HG02938 (cell line): ENCODE measurements around the gene MRFAP1L1.
A peak's percentile ranks its signal among the peaks of the same experiment; 100 is the strongest.

Experiments used
- ATAC-seq: cut with Tn5 transposase; IDR thresholded peaks from one replicate; pipeline ENCODE4 v1.9.1; 2021; ENCODE audit warnings: mild to moderate bottlenecking, moderate library complexity; ENCODE audit not compliant: unreplicated experiment

The MRFAP1L1 gene

DNA sequence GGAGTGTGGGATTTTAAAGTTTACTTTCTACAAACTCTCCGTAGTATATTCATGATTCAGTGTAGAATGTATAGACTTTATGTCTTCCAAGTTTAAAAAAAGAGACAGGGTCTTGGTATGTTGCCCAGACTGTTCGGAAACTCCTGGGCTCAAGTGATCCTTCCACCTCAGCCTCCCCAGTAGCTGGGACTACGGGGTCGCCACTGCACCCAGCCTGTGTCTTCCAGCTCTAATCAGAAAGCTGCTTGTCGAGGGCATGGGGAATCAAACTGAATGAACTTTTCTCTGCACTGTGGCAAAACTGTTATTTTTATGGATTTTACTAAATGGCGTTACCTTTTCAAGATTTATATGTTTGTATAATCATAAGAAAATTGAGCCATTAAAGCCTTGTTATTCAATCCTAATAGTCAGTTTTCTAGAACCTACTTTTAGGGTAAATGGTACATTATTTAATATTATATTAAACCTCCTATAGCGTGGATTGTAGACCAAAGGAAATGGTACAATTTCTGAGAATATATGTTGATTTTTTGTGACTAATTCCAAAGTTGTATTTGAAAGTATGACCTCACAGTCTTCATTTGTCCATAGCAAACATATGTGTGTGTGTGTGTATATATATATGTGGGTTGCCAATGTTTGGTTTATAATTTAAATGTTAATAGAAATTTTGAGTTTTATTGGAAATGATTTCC lies 7.4 kb upstream of the MRFAP1L1 start:
- ATAC-seq = no peak

GRCh38 chr4:6716018-6716911 lies 6.6 kb upstream of the MRFAP1L1 start, which contains the start of gene BLOC1S4:
BLOC1S4 (plus strand) TSS chr4:6716174; CDS start chr4:6716210, 36 bp downstream.
- peak; percentile 82 for ATAC-seq

- ATAC-seq = no peak
Observed at GRCh38 chr4:6715704-6716017, 6.0 kb upstream of the MRFAP1L1 start.

- no peak for ATAC-seq
Observed at GRCh38 chr4:6714954-6715353, 5.3 kb upstream of the MRFAP1L1 start.

- no peak for ATAC-seq
Observed at GRCh38 chr4:6710996-6711395, 1.3 kb upstream of the MRFAP1L1 start.

DNA sequence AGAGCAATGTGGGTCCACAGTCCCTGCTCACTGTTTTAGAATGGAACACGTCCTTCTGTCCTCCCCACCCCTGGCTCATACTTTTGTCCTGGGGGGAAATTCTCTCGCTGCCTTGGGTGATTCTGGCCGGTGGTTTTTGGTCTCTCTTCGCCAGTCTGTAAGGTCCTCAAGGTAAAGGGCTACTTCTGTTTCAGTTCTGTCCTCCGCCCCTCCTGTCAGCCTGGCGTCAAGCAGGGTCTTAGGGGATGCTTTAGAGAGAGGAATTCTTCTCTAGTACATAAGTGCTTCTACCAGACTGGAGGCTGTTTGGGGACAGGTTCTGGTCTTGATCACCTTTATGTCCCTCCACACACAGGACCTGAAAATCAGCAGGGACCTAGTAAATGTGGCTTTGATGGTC lies 617 bp upstream of the MRFAP1L1 start:
- no peak for ATAC-seq

GRCh38 chr4:6706173-6706572 lies 3.5 kb downstream of the MRFAP1L1 start:
- ATAC-seq = no peak

DNA sequence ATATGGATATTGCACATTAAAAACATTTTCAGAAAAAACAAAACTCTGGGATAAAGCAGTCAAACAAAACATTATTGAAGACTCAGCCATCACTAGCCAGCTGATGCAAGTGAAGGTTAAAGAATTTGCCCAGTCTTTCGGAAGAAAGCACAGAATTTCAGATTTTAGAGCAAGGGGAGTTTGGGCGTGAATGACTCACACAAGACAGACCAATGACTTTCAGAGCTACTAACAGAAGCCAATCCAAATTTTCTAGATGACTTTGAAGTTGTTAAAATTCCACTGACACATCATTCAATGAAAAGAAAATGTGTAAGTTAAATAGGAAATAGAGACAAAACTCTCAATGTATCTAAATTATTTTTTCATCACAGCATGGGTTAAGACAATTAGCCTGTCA lies 4.0 kb downstream of the MRFAP1L1 start:
- ATAC-seq = no peak

- no peak for ATAC-seq
Observed at GRCh38 chr4:6703786-6704185, 5.9 kb downstream of the MRFAP1L1 start.

- ATAC-seq = no peak
Observed at GRCh38 chr4:6702761-6703160, 6.9 kb downstream of the MRFAP1L1 start.

DNA sequence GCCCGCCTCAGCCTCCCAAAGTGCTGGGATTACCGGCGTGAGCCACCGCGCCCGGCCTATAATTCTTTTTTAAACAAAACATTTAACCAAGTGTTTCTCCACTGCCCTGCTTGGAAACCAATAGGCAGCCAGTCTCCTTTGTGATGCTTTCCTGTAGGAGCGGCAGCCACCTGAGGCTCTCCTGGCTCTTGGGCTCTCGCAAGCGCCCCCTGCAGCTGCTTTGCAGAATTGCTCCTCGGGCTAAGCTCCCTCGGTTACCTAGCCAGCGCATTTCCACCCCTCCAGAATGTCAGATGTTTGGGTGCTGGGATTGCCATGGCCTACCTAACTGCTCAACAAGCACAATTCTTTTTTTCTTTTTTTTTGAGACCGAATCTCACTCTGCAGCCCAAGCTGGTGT lies 8.3 kb downstream of the MRFAP1L1 start:
- no peak for ATAC-seq

DNA sequence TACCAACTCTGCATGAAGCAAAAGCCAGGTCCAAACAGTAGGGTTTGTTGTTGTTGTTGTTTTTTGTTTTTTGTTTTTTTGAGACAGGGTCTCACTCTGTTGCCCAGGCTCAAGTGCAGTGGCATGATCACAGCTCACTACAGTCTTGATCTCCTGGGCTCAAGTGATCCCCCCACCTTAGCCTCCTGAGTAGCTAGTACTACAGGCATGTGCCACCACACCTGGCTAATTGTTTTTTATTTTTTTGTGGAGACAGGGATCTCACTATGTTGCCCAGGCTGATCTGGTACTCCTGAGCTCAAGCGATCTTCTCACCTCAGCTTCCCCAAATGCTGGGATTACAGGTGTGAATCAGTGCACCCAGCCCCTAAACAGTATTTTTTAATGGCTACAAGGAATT lies 9.8 kb downstream of the MRFAP1L1 start:
- ATAC-seq = no peak

- no peak for ATAC-seq
Observed at GRCh38 chr4:6699388-6699787, 10.3 kb downstream of the MRFAP1L1 start.

GRCh38 chr4:6697131-6697530 lies 12.5 kb downstream of the MRFAP1L1 start:
- ATAC-seq = no peak

DNA sequence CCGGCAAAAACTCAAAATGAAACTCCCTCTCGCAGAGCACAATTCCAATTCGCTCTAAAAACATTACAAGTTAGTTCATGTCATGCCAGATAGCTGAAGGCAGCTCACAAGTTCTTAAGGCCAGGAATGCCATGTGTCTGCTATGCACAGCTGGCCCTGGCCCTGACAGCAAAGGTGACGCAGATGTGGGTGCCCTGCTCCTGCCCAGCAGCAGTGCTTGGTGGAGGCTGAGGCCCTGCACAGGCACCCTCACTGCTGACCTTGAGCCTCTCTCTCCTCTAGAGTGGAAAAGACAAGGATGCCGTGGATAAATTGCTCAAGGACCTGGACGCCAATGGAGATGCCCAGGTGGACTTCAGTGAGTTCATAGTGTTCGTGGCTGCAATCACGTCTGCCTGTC lies 13.1 kb downstream of the MRFAP1L1 start:
- ATAC-seq = no peak

DNA sequence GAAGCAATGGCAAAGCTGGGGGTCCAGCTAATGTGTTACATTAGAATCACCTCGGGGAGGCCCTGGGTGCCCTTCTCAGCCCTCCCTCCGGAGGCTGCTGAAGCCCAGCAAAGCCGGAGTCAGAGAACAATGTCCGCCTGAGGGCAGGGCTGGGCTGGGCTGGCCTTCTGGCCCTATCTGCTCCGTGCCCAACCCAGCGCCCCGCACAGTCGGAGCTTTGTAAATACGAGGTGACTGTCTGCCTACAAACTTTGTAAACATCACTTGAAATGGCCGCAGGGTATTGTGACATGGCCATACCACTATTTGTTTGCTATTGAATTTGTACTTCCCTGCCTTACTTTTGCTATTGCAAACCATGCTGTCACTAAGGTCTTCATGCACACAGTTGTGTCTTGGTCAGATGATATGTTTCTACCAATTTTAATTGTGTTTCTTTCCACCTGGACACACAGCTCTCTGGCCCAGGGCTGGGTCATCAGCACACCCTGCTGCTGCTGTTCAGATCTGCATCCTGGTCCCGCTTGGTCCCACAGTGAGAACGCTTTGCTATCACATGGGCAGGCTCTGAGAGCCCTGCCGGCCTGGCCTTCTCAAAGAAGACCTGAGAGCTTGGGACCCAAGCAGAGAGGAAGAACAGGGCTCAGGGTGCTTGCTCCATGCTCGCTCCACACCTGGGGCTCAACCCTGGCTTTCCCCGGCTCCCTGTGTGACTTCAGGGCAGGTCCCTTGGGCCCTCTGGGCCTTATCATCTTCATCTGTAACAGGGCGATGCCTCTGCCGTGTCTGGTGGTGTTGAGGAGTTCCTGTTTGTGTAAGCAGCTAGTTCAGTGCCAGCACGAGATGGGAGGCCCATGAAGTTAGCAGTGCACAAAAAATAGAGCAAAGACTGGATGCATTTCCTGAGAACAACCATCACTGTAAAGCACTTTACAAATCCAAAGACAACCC lies 13.7 kb downstream of the MRFAP1L1 start:
- no peak for ATAC-seq

- ATAC-seq = no peak
Observed at GRCh38 chr4:6694177-6694901, 15.3 kb downstream of the MRFAP1L1 start.

DNA sequence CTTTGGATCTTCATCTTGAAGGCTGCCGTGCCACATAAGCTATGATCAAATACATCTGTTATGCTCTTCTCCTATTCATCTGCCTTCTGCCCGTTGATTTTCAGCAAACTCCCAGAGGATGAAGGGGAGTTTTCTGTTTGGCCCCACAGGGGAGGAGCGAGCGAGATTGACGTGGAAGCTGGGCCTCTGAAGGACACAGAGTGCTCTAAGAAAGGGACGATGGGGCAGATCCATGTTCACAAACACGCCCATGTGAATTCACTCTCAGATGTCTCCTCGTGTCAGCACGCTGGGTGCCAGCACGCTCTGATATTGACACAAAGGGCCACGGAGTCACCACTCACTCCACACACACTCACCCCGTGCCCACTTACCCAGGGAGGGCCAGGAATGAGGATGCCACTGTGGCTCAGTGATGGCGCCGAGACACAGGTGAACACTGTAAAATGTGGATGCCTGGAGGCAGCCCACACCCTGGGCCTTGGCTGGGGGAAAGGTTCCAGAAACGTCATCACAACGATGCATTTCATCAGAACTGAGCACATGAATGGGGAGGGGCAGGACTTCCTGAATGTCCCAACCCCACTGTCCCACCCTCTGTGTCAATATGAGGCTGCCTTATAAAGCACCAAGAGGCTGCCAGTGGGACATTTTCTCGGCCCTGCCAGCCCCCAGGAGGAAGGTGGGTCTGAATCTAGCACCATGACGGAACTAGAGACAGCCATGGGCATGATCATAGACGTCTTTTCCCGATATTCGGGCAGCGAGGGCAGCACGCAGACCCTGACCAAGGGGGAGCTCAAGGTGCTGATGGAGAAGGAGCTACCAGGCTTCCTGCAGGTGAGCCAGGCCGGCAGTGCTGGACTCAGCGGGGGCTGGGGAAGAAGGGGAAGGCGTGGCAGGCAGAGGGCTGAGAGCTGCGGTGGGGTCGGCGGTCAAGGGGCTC lies 16.2 kb downstream of the MRFAP1L1 start, which contains the start of gene S100P:
Gene S100P, plus strand, starts transcription at position 648 of the 946 bp plus-strand sequence. Its CDS starts 55 bp downstream, at position 703.
- no peak for ATAC-seq

GRCh38 chr4:6692806-6693205 lies 16.9 kb downstream of the MRFAP1L1 start:
- no peak for ATAC-seq
